Neutrophil (primary cell): ENCODE measurements around the gene RNF7.

Source experiments
- H3K27ac ChIP-seq: fragments of 200-600 bp; sonication (generic); 2 replicates; pipeline ENCODE4 v1.5.1; 2016; ENCODE audit warnings: mild to moderate bottlenecking, moderate library complexity
- H3K27me3 ChIP-seq: fragments of 200-600 bp; sonication (generic); 2 replicates; pipeline ENCODE4 v1.6.0; 2016; ENCODE audit warnings: mild to moderate bottlenecking
- H3K36me3 ChIP-seq: fragments of 200-600 bp; sonication (generic); 2 replicates; pipeline ENCODE4 v1.5.1; 2017
- H3K4me1 ChIP-seq, 2 experiments: fragments of 200-600 bp in 1 of 2; sonication (generic) in 1 of 2; 1 replicate in 1 of 2; 2 replicates in 1 of 2; pipeline versions ENCODE4 v1.5.1 to v1.6.1; 2013 to 2016; ENCODE audit warnings: low read depth in 1 of 2, low read length in 1 of 2, mild to moderate bottlenecking in 1 of 2, moderate library complexity in 1 of 2; ENCODE audit not compliant: control insufficient read depth in 1 of 2, insufficient read depth in 1 of 2
- H3K4me3 ChIP-seq, 2 experiments: fragments of 200-600 bp in 1 of 2; sonication (generic) in 1 of 2; 1 replicate in 1 of 2; 2 replicates in 1 of 2; pipeline ENCODE4 v1.5.1; 2013 to 2016; ENCODE audit warnings: low read depth in 1 of 2, low read length in 1 of 2, mild to moderate bottlenecking in 1 of 2, moderate library complexity in 1 of 2
- H3K9me3 ChIP-seq: fragments of 200-600 bp; sonication (generic); 2 replicates; pipeline ENCODE4 v1.5.1; 2016
- TF ChIP-seq, protein P1 (sequence below): fragments of 200-600 bp; sonication (generic); IDR thresholded peaks from 2 replicates; pipeline ENCODE4 v1.5.1; 2016; ENCODE audit warnings: antibody characterized with exemption

RNF7 gene

DNA sequence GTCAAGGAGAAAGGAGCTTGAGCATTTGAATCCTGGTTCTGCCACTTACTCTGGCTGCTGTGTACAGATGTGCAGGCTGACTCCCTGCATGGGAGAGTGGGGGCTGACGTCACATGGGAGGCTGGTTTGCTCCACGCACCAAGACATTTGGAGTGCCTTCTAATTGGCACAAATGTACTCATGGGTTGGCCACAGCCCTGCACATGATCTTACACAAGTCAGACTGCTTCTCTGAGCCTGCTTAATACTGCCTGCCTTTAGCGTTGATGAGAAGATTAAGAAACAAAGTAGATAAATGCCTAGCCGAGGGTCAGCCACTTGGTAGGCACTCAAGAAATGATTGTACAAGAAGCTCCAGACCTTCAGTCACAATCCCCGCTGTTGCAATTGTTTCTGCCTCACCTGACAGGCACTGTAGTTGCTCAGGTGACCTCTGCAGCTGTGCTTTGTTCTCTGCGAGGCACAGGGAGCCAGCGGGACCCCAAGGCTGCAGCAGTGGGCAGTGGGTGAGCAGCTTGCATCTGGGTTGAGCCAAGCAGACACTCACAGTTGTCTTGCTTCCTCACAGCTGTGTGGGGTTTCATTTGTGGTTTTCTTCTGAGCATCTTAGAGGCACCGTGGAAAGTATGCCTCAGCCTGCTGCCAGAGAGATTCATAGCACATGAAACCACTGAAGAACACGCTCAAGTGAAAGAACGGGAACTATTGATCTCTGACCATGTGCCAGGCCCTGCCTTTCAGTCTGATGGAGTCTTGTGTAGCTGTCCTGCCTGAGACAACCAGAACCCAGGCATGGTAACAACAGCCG is 58.2 kb downstream of the RNF7 start:
- Histone ChIP-seq H3K4me3 (peak overlapping the region; percentile 44 to 54), H3K27me3 (peaks cover 21% of the 10 kb centered on the region), H3K4me1 (peaks cover 20 to 23% of the 10 kb centered on the region in 2 experiments), H3K9me3 (no peaks in the 10 kb centered on the region), H3K36me3 (no peaks in the 10 kb centered on the region), H3K27ac (no peak overlapping the region)
- TF ChIP-seq, protein P1, sequence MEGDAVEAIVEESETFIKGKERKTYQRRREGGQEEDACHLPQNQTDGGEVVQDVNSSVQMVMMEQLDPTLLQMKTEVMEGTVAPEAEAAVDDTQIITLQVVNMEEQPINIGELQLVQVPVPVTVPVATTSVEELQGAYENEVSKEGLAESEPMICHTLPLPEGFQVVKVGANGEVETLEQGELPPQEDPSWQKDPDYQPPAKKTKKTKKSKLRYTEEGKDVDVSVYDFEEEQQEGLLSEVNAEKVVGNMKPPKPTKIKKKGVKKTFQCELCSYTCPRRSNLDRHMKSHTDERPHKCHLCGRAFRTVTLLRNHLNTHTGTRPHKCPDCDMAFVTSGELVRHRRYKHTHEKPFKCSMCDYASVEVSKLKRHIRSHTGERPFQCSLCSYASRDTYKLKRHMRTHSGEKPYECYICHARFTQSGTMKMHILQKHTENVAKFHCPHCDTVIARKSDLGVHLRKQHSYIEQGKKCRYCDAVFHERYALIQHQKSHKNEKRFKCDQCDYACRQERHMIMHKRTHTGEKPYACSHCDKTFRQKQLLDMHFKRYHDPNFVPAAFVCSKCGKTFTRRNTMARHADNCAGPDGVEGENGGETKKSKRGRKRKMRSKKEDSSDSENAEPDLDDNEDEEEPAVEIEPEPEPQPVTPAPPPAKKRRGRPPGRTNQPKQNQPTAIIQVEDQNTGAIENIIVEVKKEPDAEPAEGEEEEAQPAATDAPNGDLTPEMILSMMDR: no peak
